Choroid plexus epithelial cell (primary cell): Measurements from ENCODE around the gene SRM.

Experiments used
- DNase-seq: peaks from one replicate; pipeline ENCODE4 v3.0.0-alpha.2; 2010; ENCODE audit warnings: low read depth
- H3K4me3 ChIP-seq: 2 replicates; pipeline ENCODE4 v1.5.1; 2011; ENCODE audit warnings: low read depth, mild to moderate bottlenecking, control low read depth, low read length, moderate library complexity
- CTCF ChIP-seq: conservative IDR thresholded peaks from 2 replicates; pipeline ENCODE4 v1.5.1; 2011; ENCODE audit warnings: low read depth, mild to moderate bottlenecking, control low read depth, inconsistent platforms, low read length, moderate library complexity

SRM gene

GRCh38 chr1:11062965-11063401 lies 3.2 kb upstream of the SRM start:
- no peak for TF ChIP-seq CTCF
- no peak for DNase-seq
- no peak overlapping the region for H3K4me3 ChIP-seq

GRCh38 chr1:11061652-11062365 lies 2.0 kb upstream of the SRM start:
- no peak for DNase-seq
- no peak for TF ChIP-seq CTCF
- H3K4me3 ChIP-seq, result no peak overlapping the region

GRCh38 chr1:11059155-11059967 lies 457 bp downstream of the SRM start:
- TF ChIP-seq CTCF, result no peak
- peak overlapping the region; percentile 84 for H3K4me3 ChIP-seq
- DNase-seq, result peak; percentile 17

DNA sequence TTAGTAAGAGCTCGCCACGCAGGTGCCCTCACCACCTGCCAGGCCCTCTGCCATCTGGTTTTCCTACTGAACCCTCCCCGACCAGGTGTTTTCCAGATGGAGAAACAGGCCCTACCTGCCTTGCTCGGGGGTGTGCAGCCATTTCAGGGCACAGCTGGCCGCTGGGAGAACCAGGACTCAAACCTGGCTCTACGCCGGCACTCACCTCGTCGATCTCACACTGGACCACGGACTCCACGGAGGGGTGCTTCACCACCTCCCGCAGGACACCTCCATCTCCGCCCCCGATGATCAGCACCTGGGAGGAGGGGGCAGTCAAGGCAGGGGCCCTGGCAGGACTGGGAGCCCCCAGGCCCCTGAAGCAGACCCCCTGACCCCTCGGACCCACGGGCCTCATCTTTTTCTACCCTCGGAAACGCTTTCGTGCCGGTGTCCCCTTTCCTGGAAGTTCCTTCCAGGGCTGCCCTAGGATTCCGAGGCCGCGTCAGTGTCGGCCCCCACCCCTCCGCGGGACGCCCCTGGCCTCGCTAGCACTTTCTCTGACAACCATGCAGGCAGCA lies 1.1 kb downstream of the SRM start:
- H3K4me3 ChIP-seq, result peak overlapping the region; percentile 84
- no peak for DNase-seq
- no peak for TF ChIP-seq CTCF

DNA sequence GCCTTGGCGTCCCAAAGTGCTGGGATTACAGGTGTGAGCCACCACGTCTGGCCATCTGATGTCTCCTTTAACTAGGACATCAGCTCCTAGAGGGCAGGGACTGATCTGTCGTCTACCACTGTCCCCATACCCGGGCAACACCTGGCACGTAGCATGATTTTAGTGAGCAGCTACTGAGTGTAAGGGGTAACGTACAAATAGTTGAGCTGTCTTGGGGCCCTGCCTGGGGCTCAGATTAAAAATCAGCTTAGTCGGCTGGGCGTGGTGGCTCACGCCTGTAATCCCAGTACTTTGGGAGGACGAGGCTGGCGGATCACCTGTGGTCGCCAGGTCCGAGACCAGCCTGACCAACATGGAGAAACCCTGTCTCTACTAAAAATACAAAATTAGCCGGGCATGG lies 1.8 kb downstream of the SRM start:
- no peak for DNase-seq
- no peak for TF ChIP-seq CTCF
- no peak overlapping the region for H3K4me3 ChIP-seq

- DNase-seq, result no peak
- no peak for TF ChIP-seq CTCF
- no peak overlapping the region for H3K4me3 ChIP-seq
Observed at GRCh38 chr1:11057477-11057876, 2.3 kb downstream of the SRM start.
